ENCODE data around the gene LCE6A.

DNA sequence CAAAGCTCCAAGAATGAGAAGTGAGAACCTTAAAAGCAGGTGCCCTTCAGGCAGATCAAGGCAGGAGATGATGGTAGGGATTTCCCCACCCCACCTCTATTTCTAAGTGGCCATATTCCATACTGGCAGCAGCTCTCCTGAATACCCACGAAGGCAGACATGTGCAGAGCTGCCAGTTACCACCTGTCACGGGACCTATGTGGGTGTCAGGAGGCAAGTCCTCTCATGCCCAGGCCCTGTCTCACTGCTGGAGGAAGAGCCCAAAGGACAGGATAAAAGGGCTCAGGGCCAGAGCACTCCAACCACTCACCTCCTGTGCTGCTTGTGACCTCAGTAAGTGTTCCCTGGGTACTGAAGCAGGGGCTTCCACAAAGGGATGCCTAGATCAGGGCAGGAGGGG lies 31.6 kb upstream of the LCE6A start:
- no peak for TF ChIP-seq REST (IDR thresholded peaks at IDR 0.05; ENCODE audit: low read depth, low read length)
- TF ChIP-seq CTCF (IDR thresholded peaks at IDR 0.05), result no peak
- TF ChIP-seq EP300 (IDR thresholded peaks at IDR 0.05; ENCODE audit: borderline replicate concordance in 1 of 2, low read depth in 1 of 2, low read length in 1 of 2), result no peak
- no peak for TF ChIP-seq POLR2AphosphoS5 (IDR thresholded peaks at IDR 0.05; ENCODE audit: low read depth, low read length)
- TF ChIP-seq EZH2phosphoT487 (IDR thresholded peaks at IDR 0.05; ENCODE audit: borderline replicate concordance, low read depth), result no peak
- TF ChIP-seq TAF1 (IDR thresholded peaks at IDR 0.05; ENCODE audit: borderline replicate concordance, low read depth, low read length), result no peak
- TF ChIP-seq, protein P1, sequence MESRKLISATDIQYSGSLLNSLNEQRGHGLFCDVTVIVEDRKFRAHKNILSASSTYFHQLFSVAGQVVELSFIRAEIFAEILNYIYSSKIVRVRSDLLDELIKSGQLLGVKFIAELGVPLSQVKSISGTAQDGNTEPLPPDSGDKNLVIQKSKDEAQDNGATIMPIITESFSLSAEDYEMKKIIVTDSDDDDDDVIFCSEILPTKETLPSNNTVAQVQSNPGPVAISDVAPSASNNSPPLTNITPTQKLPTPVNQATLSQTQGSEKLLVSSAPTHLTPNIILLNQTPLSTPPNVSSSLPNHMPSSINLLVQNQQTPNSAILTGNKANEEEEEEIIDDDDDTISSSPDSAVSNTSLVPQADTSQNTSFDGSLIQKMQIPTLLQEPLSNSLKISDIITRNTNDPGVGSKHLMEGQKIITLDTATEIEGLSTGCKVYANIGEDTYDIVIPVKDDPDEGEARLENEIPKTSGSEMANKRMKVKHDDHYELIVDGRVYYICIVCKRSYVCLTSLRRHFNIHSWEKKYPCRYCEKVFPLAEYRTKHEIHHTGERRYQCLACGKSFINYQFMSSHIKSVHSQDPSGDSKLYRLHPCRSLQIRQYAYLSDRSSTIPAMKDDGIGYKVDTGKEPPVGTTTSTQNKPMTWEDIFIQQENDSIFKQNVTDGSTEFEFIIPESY (IDR thresholded peaks at IDR 0.05; ENCODE audit: borderline replicate concordance, low read depth), result no peak
- no peak for TF ChIP-seq FOXM1 (IDR thresholded peaks at IDR 0.05; ENCODE audit: low read depth)
- TF ChIP-seq RCOR1 (IDR thresholded peaks at IDR 0.05; ENCODE audit: low read length), result no peak
- no peak for TF ChIP-seq SIN3A (IDR thresholded peaks at IDR 0.05; ENCODE audit: borderline replicate concordance, low read depth, low read length)
- TF ChIP-seq GABPA (IDR thresholded peaks at IDR 0.05; ENCODE audit: low read depth), result no peak
- no peak for TF ChIP-seq ELF1 (IDR thresholded peaks at IDR 0.05)
- no peak for TF ChIP-seq TCF12 (IDR thresholded peaks at IDR 0.05)
- no peak for TF ChIP-seq FOXJ3 (CRISPR knock-in tag; IDR thresholded peaks at IDR 0.05)
